GM12874 (cell line): Measurements from ENCODE around the gene TNFSF9.

Experiments
- TF ChIP-seq, protein P1 (sequence below): IDR thresholded peaks from 2 replicates; pipeline ENCODE4 v1.5.1; 2011; ENCODE audit warnings: low read depth, mild to moderate bottlenecking, control low read depth, low read length, moderate library complexity; ENCODE audit not compliant: insufficient read depth

TNFSF9 gene

GRCh38 chr19:6577476-6578125, 46.8 kb downstream of the TNFSF9 start:
- TF ChIP-seq, protein P1, sequence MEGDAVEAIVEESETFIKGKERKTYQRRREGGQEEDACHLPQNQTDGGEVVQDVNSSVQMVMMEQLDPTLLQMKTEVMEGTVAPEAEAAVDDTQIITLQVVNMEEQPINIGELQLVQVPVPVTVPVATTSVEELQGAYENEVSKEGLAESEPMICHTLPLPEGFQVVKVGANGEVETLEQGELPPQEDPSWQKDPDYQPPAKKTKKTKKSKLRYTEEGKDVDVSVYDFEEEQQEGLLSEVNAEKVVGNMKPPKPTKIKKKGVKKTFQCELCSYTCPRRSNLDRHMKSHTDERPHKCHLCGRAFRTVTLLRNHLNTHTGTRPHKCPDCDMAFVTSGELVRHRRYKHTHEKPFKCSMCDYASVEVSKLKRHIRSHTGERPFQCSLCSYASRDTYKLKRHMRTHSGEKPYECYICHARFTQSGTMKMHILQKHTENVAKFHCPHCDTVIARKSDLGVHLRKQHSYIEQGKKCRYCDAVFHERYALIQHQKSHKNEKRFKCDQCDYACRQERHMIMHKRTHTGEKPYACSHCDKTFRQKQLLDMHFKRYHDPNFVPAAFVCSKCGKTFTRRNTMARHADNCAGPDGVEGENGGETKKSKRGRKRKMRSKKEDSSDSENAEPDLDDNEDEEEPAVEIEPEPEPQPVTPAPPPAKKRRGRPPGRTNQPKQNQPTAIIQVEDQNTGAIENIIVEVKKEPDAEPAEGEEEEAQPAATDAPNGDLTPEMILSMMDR: no peak

GRCh38 chr19:6579450-6580178, 48.8 kb downstream of the TNFSF9 start:
- TF ChIP-seq, protein P1: no peak

- TF ChIP-seq, protein P1: no peak
Measured at GRCh38 chr19:6580313-6580712, 49.5 kb downstream of the TNFSF9 start.
